OCI-LY7 (cell line): Measurements from ENCODE around the gene CCL15. TPM values are rescaled to one million over a fixed set of nuclear protein-coding genes. Genes with fewer than 3 reads are reported as not detected.
"Not testable (repeated sequence)": the region's sequence is repeated elsewhere in the genome, so short reads cannot be mapped to it uniquely, and the experiment has no call there.

Experiments used
- BruUV-seq: library from RNA; stranded (reverse); fragments of 400-500 nt; replicated peaks from 2 replicates; lab custom pipeline; 2021; lab: Mats Ljungman, UMichigan
- CTCF ChIA-PET: fragments of 300-600 bp; sonication (Branson Sonifier 250); formaldehyde crosslinking; loops from one replicate; lab custom pipeline; 2022; ENCODE audit warnings: antibody characterized with exemption; ENCODE audit not compliant: unreplicated experiment; lab: Charles Lee
- POLR2A ChIA-PET: fragments of 300-600 bp; sonication (Branson Sonifier 250); formaldehyde crosslinking; loops from one replicate; lab custom pipeline; 2022; ENCODE audit warnings: antibody characterized with exemption; lab: Charles Lee
- DNase-seq: peaks from one replicate; pipeline ENCODE4 v3.0.0-alpha.2; 2015; ENCODE audit warnings: low spot score
- H2AFZ ChIP-seq: fragments of 200-600 bp; sonication (generic), shearing (Covaris generic); 2 replicates; pipeline ENCODE4 v1.6.1; 2014; ENCODE audit warnings: mild to moderate bottlenecking, antibody characterized with exemption, low read length, moderate library complexity
- H3K27ac ChIP-seq: fragments of 200-600 bp; sonication (generic); 2 replicates; pipeline ENCODE4 v1.5.1; 2014; ENCODE audit warnings: mixed run types, low read depth, mild to moderate bottlenecking, moderate library complexity, low read length, inconsistent platforms; ENCODE audit not compliant: poor library complexity, severe bottlenecking
- H3K36me3 ChIP-seq: fragments of 200-600 bp; sonication (generic); 2 replicates; pipeline ENCODE4 v1.6.1; 2014; ENCODE audit warnings: mild to moderate bottlenecking, antibody characterized with exemption, low read length, moderate library complexity, mixed read lengths; ENCODE audit not compliant: insufficient read depth
- H3K4me1 ChIP-seq: fragments of 200-600 bp; sonication (generic); 2 replicates; pipeline ENCODE4 v1.5.1; 2014; ENCODE audit warnings: mild to moderate bottlenecking, low read length; ENCODE audit not compliant: insufficient read depth, poor library complexity, severe bottlenecking
- H3K4me2 ChIP-seq: fragments of 200-600 bp; sonication (generic); 2 replicates; pipeline ENCODE4 v1.6.1; 2014; ENCODE audit warnings: mild to moderate bottlenecking, low read length
- H3K4me3 ChIP-seq: fragments of 200-600 bp; sonication (generic); 2 replicates; pipeline ENCODE4 v1.5.1; 2014; ENCODE audit warnings: mild to moderate bottlenecking, low read depth, low read length; ENCODE audit not compliant: poor library complexity, severe bottlenecking
- H3K79me2 ChIP-seq: fragments of 200-600 bp; sonication (generic); 2 replicates; pipeline ENCODE4 v1.6.1; 2016; ENCODE audit warnings: low read depth, mild to moderate bottlenecking, low read length, moderate library complexity, mixed read lengths; ENCODE audit not compliant: insufficient read depth
- H3K9me2 ChIP-seq: fragments of 200-600 bp; sonication (generic); 2 replicates; pipeline ENCODE4 v1.6.1; 2016; ENCODE audit warnings: mild to moderate bottlenecking, low read length, mixed read lengths; ENCODE audit not compliant: insufficient read depth
- H3K9me3 ChIP-seq: fragments of 200-600 bp; sonication (generic); 2 replicates; pipeline ENCODE4 v1.6.1; 2014; ENCODE audit warnings: mild to moderate bottlenecking, mixed run types, low read length, mixed read lengths
- H4K20me1 ChIP-seq: fragments of 200-600 bp; sonication (generic); 2 replicates; pipeline ENCODE4 v1.6.1; 2014; ENCODE audit warnings: mild to moderate bottlenecking, antibody characterized with exemption, low read length, moderate library complexity, mixed read lengths; ENCODE audit not compliant: insufficient read depth
- EZH2phosphoT487 ChIP-seq: fragments of 200-600 bp; sonication (generic); IDR thresholded peaks from 2 replicates; pipeline ENCODE4 v1.6.1; 2018; ENCODE audit warnings: low read depth, borderline replicate concordance, mild to moderate bottlenecking, mixed run types, antibody characterized with exemption, low read length, moderate library complexity, mixed read lengths
- intact Hi-C: fragments of 100-400 bp; cut with micrococcal nuclease; formaldehyde crosslinking; loops from one replicate; pipeline ENCODE4 v1.10.0; 2022; ENCODE audit not compliant: unreplicated experiment
- total RNA-seq, 2 experiments: library from RNA; depleted of rRNA in 1 of 2; stranded (reverse); fragments of >200 nt in 1 of 2; shearing (Covaris generic) in 1 of 2; gene quantifications; 2 replicates each; pipeline ENCODE4 v1.2.3, GENCODE V29; 2014 to 2022
- TF ChIP-seq, protein P1 (sequence below): fragments of 200-600 bp; sonication (generic); conservative IDR thresholded peaks from 2 replicates; pipeline ENCODE4 v1.5.1; 2014; ENCODE audit warnings: mild to moderate bottlenecking, antibody characterized with exemption, low read length, moderate library complexity, mixed read lengths

CCL15 gene
- total RNA-seq, 2 experiments from 2014 or later: not detected

DNA sequence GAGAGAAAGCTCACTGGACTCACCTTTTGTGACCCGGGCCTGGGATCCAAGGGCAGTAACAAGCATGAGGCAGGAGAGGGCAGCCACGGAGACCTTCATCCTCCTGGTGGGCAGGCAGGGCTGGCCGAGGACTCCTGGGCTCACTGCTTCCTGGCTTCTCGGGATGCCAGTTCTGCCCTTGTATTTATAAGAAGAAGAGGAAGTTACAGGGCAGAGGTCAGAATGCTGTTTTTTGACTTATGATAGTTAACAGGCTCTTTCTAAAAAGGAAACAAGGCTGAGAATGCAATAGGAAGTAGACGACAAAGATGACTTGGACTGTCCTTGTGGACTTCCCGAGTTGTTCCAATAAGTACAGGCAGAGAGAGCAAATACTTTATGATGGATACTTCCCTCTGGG lies 16.4 kb upstream of the CCL15 start, which contains the start of gene CCL23:
CCL23 (minus strand) TSS at position 174 of the 400 bp plus-strand sequence; CDS start at position 99, 75 bp downstream.
- Histone ChIP-seq H3K9me3 (no peaks in the 10 kb centered on the region), H2AFZ (no peak within 1 kb of the TSS), H3K9me2 (no peaks in the 10 kb centered on the region), H3K36me3 (no peaks in the 10 kb centered on the region), H3K4me2 (no peak within 1 kb of the TSS), H3K79me2 (no peaks in the 10 kb centered on the region), H4K20me1 (no peaks in the 10 kb centered on the region), H3K4me3 (no peak within 1 kb of the TSS), H3K27ac (no peak within 1 kb of the TSS), H3K4me1 (no peaks in the 10 kb centered on the region)
- no TSS peak for BruUV-seq
- no peak for TF ChIP-seq EZH2phosphoT487
- TF ChIP-seq, protein P1, sequence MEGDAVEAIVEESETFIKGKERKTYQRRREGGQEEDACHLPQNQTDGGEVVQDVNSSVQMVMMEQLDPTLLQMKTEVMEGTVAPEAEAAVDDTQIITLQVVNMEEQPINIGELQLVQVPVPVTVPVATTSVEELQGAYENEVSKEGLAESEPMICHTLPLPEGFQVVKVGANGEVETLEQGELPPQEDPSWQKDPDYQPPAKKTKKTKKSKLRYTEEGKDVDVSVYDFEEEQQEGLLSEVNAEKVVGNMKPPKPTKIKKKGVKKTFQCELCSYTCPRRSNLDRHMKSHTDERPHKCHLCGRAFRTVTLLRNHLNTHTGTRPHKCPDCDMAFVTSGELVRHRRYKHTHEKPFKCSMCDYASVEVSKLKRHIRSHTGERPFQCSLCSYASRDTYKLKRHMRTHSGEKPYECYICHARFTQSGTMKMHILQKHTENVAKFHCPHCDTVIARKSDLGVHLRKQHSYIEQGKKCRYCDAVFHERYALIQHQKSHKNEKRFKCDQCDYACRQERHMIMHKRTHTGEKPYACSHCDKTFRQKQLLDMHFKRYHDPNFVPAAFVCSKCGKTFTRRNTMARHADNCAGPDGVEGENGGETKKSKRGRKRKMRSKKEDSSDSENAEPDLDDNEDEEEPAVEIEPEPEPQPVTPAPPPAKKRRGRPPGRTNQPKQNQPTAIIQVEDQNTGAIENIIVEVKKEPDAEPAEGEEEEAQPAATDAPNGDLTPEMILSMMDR: no peak
- DNase-seq: no peak
- intact Hi-C loops: no loop called here
- ChIA-PET POLR2A (no interaction called here), CTCF (no interaction called here)

DNA sequence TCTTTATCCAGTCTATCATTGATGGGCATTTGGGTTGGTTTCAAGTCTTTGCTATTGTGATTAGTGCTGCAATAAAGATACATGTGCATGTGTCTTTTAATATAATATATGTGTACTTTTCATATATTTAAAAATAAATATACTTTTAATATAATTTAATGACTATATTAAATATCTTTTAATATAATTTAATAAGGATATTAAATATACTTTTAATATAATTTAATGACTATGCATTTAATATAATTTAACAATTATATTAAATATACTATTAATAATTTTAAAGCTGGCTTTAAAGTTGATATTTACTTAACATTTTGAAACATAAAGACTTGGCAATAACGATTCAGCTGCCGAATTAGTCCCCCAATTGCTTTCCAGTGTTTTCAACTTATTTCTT lies 15.2 kb upstream of the CCL15 start:
- Histone ChIP-seq H3K9me3 (no peaks in the 10 kb centered on the region), H3K36me3 (no peaks in the 10 kb centered on the region), H4K20me1 (no peaks in the 10 kb centered on the region), H2AFZ (no peak overlapping the region), H3K4me1 (no peaks in the 10 kb centered on the region), H3K27ac (no peak overlapping the region), H3K79me2 (no peaks in the 10 kb centered on the region), H3K4me3 (no peak overlapping the region), H3K9me2 (no peaks in the 10 kb centered on the region), H3K4me2 (no peak overlapping the region)
- ChIA-PET CTCF (no interaction called here), POLR2A (no interaction called here)
- no peak for TF ChIP-seq EZH2phosphoT487
- TF ChIP-seq, protein P1: no peak
- BruUV-seq: no TSS peak
- DNase-seq: no peak
- intact Hi-C loops: no loop called here

DNA sequence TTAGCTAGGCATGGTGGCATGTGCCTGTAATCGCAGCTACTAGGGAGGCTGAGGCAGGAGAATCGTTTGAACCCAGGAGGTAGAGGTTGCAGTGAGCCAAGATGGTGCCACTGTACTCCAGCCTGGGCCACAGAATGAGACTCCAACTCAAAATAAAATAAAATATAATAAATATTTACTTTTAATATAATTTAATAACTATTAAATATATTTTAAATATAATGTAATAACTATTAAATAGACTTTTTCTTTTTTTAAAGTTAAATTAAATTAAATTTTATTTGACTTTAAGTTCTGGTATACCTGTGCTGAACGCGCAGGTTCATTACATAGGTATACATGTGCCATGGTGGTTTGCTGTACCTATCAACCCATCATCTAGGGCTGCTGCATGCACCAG lies 14.5 kb upstream of the CCL15 start:
- BruUV-seq, H3K9me2 ChIP-seq, H3K9me3 ChIP-seq, H3K4me2 ChIP-seq, H3K79me2 ChIP-seq, CTCF ChIA-PET, H2AFZ ChIP-seq, H3K4me1 ChIP-seq, H3K4me3 ChIP-seq, DNase-seq, H3K36me3 ChIP-seq, H4K20me1 ChIP-seq, H3K27ac ChIP-seq, intact Hi-C loops: not testable (repeated sequence)
- POLR2A ChIA-PET: interaction anchor here (0.8 kb wide), 1 partner anchor 11 kb away, joined by 3 read pairs; no protein-coding TSS in a partner anchor
